ENCODE results near the gene MYLIP.

MYLIP gene

DNA sequence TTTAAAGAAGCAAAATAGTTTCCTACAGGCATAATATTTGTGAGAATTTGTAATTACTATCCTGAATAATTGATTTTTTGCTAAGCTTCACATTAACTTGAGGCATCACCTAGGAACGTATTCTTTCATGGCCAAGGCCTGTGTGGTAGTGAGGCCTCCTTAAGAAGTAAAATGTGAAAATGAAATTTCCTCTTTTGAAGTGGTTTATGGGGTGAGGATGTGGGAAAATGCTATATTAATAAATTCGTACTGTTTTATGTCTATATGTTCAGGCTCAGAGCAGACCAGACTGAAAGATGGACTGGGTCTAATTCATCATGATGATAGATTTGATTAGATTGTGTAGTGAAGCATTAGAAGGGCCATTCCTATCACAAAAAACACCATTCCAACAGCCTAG lies 33.1 kb downstream of the MYLIP start:
- no peak for DNase-seq (ENCODE audit: low read depth)
- H3K4me3 ChIP-seq (ENCODE audit: control insufficient read depth, low read depth, low read length): no peak overlapping the region
- TF ChIP-seq, protein P1, sequence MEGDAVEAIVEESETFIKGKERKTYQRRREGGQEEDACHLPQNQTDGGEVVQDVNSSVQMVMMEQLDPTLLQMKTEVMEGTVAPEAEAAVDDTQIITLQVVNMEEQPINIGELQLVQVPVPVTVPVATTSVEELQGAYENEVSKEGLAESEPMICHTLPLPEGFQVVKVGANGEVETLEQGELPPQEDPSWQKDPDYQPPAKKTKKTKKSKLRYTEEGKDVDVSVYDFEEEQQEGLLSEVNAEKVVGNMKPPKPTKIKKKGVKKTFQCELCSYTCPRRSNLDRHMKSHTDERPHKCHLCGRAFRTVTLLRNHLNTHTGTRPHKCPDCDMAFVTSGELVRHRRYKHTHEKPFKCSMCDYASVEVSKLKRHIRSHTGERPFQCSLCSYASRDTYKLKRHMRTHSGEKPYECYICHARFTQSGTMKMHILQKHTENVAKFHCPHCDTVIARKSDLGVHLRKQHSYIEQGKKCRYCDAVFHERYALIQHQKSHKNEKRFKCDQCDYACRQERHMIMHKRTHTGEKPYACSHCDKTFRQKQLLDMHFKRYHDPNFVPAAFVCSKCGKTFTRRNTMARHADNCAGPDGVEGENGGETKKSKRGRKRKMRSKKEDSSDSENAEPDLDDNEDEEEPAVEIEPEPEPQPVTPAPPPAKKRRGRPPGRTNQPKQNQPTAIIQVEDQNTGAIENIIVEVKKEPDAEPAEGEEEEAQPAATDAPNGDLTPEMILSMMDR (conservative IDR thresholded peaks at IDR 0.05; ENCODE audit: control insufficient read depth, insufficient read depth, low read depth, low read length): no peak

DNA sequence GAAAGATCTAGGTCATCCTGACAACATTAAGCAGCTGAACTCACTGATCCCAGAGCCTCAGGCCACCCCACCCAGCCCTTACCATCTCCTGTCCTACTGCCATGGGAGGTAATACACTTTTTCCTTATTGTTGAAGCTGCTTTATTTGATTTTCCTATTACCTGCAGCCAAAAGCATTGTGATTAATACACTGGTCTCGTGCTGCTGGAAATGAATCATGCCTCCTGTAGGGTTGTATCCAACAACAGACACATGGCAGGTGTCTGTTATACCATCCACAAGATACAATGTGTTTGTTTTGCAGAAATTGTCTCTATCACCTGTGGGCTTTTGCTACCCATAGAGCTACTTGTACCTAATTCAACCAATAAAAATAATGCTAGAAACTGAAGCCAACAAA lies 34.2 kb downstream of the MYLIP start:
- DNase-seq (ENCODE audit: low read depth): no peak
- TF ChIP-seq, protein P1 (conservative IDR thresholded peaks at IDR 0.05; ENCODE audit: control insufficient read depth, insufficient read depth, low read depth, low read length): no peak
- no peak overlapping the region for H3K4me3 ChIP-seq (ENCODE audit: control insufficient read depth, low read depth, low read length)

DNA sequence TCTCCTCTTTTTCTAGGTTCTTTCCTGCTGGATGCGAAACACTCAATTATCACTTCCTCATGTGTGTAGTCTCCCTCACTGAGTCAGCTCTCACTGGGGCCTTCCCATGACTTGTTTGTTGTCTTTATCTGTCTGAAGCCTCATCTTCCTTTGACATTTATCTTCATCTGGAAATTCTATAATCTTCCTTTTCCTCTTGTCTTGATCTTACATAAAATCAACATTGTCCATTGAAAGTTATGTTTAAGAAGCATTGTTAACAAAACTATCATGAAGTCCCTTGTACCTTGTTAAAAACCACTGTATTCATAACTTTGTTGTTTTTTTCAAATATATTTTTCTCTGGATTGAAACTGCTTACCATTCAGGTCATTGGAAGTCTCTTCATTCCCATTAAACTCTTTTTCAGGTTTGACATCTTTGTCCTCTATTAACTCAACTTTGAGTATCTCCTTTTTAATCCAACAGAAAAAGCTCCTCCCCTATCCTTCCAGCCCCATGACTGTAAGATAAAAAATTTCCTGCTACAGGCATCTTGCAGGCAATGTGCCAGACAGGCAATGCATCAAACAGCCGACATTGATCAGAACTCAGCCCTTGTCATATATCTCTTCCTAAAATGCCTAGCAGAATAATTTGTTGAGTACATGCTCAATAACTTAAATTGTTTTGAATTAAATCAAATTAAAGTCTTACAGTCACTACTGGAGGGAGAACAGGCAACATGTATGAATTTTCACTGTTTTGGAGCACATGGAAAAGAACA lies 34.8 kb downstream of the MYLIP start:
- peak; percentile 8 for DNase-seq (ENCODE audit: low read depth)
- H3K4me3 ChIP-seq (ENCODE audit: control insufficient read depth, low read depth, low read length): no peak overlapping the region
- TF ChIP-seq, protein P1 (conservative IDR thresholded peaks at IDR 0.05; ENCODE audit: control insufficient read depth, insufficient read depth, low read depth, low read length): no peak

GRCh38 chr6:16165641-16166040 lies 36.8 kb downstream of the MYLIP start:
- TF ChIP-seq, protein P1 (conservative IDR thresholded peaks at IDR 0.05; ENCODE audit: control insufficient read depth, insufficient read depth, low read depth, low read length): no peak
- DNase-seq (ENCODE audit: low read depth): no peak
- no peak overlapping the region for H3K4me3 ChIP-seq (ENCODE audit: control insufficient read depth, low read depth, low read length)

DNA sequence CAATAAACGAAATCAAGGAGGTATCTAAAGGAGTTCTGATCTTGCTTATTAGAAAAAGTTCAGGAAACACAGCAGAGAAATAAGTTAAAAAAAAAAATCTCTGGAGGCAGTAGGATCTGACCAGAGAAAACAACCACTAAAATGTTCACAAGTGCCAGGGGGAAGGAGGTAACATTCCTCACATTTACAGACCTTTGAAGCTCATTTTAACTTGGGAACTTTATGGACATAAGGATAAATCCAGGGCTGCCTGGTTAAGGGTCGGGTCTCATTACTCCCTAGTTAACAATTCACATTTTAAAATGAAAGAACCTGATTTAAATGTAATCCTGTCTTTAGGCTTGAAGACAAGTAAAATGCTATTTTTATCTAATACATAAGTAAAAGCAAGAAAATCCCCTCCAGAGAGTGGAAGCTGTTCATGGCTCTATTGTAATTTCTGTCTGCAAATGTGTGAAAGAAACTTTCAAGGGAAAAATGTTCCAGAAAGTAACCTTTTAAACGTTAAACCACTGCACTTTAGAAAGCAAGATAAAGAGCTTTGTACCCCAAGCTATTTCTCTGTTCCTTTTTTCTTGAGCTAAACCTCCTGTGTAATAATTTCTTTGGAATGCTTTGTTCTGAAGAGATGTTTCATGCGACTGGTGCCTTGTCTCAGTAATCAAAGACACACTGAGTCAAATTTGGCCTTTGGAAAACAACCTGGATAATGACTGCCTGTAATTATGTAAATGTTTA lies 38.2 kb downstream of the MYLIP start:
- TF ChIP-seq, protein P1 (conservative IDR thresholded peaks at IDR 0.05; ENCODE audit: control insufficient read depth, insufficient read depth, low read depth, low read length): no peak
- H3K4me3 ChIP-seq (ENCODE audit: control insufficient read depth, low read depth, low read length): no peak overlapping the region
- no peak for DNase-seq (ENCODE audit: low read depth)

DNA sequence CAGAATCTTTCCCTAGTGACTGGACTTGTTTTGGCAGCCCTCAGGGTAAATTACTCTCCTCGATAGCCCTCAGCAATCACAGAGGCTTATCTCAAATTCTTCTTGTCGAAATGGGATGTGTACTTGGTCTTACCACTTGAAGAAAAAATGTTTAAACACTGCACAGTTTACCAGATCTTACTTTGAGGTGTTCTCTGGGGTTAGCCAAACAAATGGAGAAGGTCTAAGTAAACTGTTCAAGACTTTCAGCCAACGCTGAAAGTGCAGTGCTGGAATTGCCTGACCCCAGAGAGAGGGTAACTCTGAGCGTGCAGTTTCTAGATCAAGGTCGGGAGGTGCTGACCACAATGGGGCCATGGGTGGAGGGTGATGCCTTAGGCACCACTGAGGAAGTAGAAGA lies 39.2 kb downstream of the MYLIP start:
- H3K4me3 ChIP-seq (ENCODE audit: control insufficient read depth, low read depth, low read length): no peak overlapping the region
- TF ChIP-seq, protein P1 (conservative IDR thresholded peaks at IDR 0.05; ENCODE audit: control insufficient read depth, insufficient read depth, low read depth, low read length): no peak
- DNase-seq (ENCODE audit: low read depth): no peak
